ENCODE measurements around the gene ZCWPW2. TPM values are rescaled to one million over a fixed set of nuclear protein-coding genes. Genes with fewer than 3 reads are reported as not detected.

ZCWPW2 gene
- total and polyA plus RNA-seq, 12 donors, result 0.71 to 4.0 (median 2.4) TPM

- 83 to 89% methylated on average over 3 of the region's 3 CpGs for WGBS, 2 donors
- Histone ChIP-seq H3K36me3 (no peaks in the 10 kb centered on the region), H3K4me1 (no peaks in the 10 kb centered on the region), H3K27me3 (no peaks in the 10 kb centered on the region), H3K9me3 (peaks cover 0 to 94% (median 23%) of the 10 kb centered on the region in 11 donors), H3K4me3 (no peak overlapping the region), H3K27ac (no peak overlapping the region)
- no peak for ATAC-seq
- intact Hi-C loops (cut with DNase I), result no loop called here
- TF ChIP-seq CTCF (IDR thresholded peaks at IDR 0.05), result no peak
- no peak for DNase-seq
Observed at GRCh38 chr3:28399206-28399605, 50.7 kb downstream of the ZCWPW2 start.

GRCh38 chr3:28406241-28406640 lies 57.7 kb downstream of the ZCWPW2 start:
- 59 to 74% methylated on average over 1 of the region's 1 CpG for WGBS, 2 donors
- Histone ChIP-seq H3K4me3 (no peak overlapping the region), H3K9me3 (peaks cover 0 to 42% (median 33%) of the 10 kb centered on the region in 11 donors), H3K4me1 (no peaks in the 10 kb centered on the region), H3K36me3 (no peaks in the 10 kb centered on the region), H3K27me3 (no peaks in the 10 kb centered on the region), H3K27ac (no peak overlapping the region)
- ATAC-seq, result no peak
- no peak for TF ChIP-seq CTCF (IDR thresholded peaks at IDR 0.05)
- DNase-seq, result no peak
- intact Hi-C loops (cut with DNase I), result no loop called here

GRCh38 chr3:28449398-28449797 lies 100.9 kb downstream of the ZCWPW2 start:
- Histone ChIP-seq H3K4me1 (no peaks in the 10 kb centered on the region), H3K36me3 (no peaks in the 10 kb centered on the region), H3K9me3 (peaks cover 0 to 34% (median 0%) of the 10 kb centered on the region in 11 donors), H3K4me3 (no peak overlapping the region), H3K27me3 (no peaks in the 10 kb centered on the region), H3K27ac (no peak overlapping the region)
- DNase-seq (no peak), ATAC-seq (no peak)
- intact Hi-C loops (cut with DNase I), result no loop called here
- no peak for TF ChIP-seq CTCF (IDR thresholded peaks at IDR 0.05)

- no peak for DNase-seq
- Histone ChIP-seq H3K36me3 (no peaks in the 10 kb centered on the region), H3K9me3 (no peaks in the 10 kb centered on the region), H3K4me1 (no peaks in the 10 kb centered on the region), H3K27me3 (no peaks in the 10 kb centered on the region), H3K27ac (no peak overlapping the region), H3K4me3 (no peak overlapping the region)
- intact Hi-C loops (cut with DNase I), result no loop called here
- WGBS, 2 donors, result 43 to 78% methylated on average over 1 of the region's 1 CpG
- no peak for ATAC-seq
- TF ChIP-seq CTCF (IDR thresholded peaks at IDR 0.05), result no peak
Observed at GRCh38 chr3:28462866-28463265, 114.3 kb downstream of the ZCWPW2 start.

GRCh38 chr3:28467414-28467813 lies 118.9 kb downstream of the ZCWPW2 start:
- Histone ChIP-seq H3K9me3 (peaks cover 0 to 22% (median 5%) of the 10 kb centered on the region in 11 donors), H3K27ac (no peak overlapping the region), H3K4me1 (no peaks in the 10 kb centered on the region), H3K4me3 (no peak overlapping the region), H3K36me3 (no peaks in the 10 kb centered on the region), H3K27me3 (no peaks in the 10 kb centered on the region)
- no peak for ATAC-seq
- no peak for DNase-seq
- intact Hi-C loops (cut with DNase I), result no loop called here
- 96% methylated on average over 1 of the region's 1 CpG for WGBS, 2 donors
- no peak for TF ChIP-seq CTCF (IDR thresholded peaks at IDR 0.05)
